H1 (cell line): Measurements from ENCODE around the gene LARGE2. TPM values are rescaled to one million over a fixed set of nuclear protein-coding genes. Genes with fewer than 3 reads are reported as not detected.

ENCODE experiments used
- CTCF ChIA-PET: fragments of 300-600 bp; sonication (Branson Sonifier 250); formaldehyde crosslinking; loops from one replicate; lab custom pipeline; 2021; ENCODE audit not compliant: partially characterized antibody; lab: Charles Lee
- POLR2A ChIA-PET: fragments of 300-600 bp; sonication (Branson Sonifier 250); formaldehyde crosslinking; loops from one replicate; lab custom pipeline; 2021; ENCODE audit warnings: inconsistent platforms; ENCODE audit not compliant: partially characterized antibody; lab: Charles Lee
- DNase-seq, 2 experiments: peaks; one replicate each; pipeline versions ENCODE4 v3.0.0 to v3.0.0-alpha.2; 2010 to 2022; ENCODE audit warnings: low spot score in 2 of 2, low read depth in 1 of 2, mixed read lengths in 1 of 2
- FAIRE-seq: peaks from 2 replicates; lab custom pipeline; 2011; peaks lifted over from hg19 to GRCh38; lab: Jason Lieb, UNC
- H2AFZ ChIP-seq: 2 replicates; pipeline ENCODE4 v1.8.1; 2012; ENCODE audit warnings: low read length, inconsistent platforms
- H2AK5ac ChIP-seq: 2 replicates; pipeline ENCODE4 v1.6.1; 2013; ENCODE audit warnings: low read depth, low read length
- H2BK120ac ChIP-seq: replicated peaks from 2 replicates; pipeline ENCODE3; 2013; ENCODE audit warnings: low read depth, low read length, inconsistent platforms
- H2BK12ac ChIP-seq: 2 replicates; pipeline ENCODE4 v1.6.1; 2013; ENCODE audit warnings: low read depth, low read length
- H2BK15ac ChIP-seq: 2 replicates; pipeline ENCODE4 v1.6.1; 2013; ENCODE audit warnings: low read length
- H2BK20ac ChIP-seq: 2 replicates; pipeline ENCODE4 v1.6.1; 2013; ENCODE audit warnings: low read length
- H2BK5ac ChIP-seq: 2 replicates; pipeline ENCODE4 v1.6.1; 2013; ENCODE audit warnings: low read depth, low read length
- H3K14ac ChIP-seq: 2 replicates; pipeline ENCODE4 v1.6.1; 2013; ENCODE audit warnings: inconsistent platforms; ENCODE audit not compliant: insufficient read length
- H3K18ac ChIP-seq: 2 replicates; pipeline ENCODE4 v1.6.1; 2013; ENCODE audit warnings: low read length; ENCODE audit errors: extremely low read depth
- H3K23ac ChIP-seq: 2 replicates; pipeline ENCODE4 v1.6.1; 2013; ENCODE audit warnings: inconsistent platforms; ENCODE audit not compliant: insufficient read length
- H3K23me2 ChIP-seq: 2 replicates; pipeline ENCODE4 v1.6.1; 2013; ENCODE audit warnings: low read depth, low read length
- H3K27ac ChIP-seq: 2 replicates; pipeline ENCODE4 v1.6.1; 2011; ENCODE audit warnings: low read depth, low read length, inconsistent platforms
- H3K27me3 ChIP-seq, 4 experiments: replicated peaks in 1 of 4; 1 replicate in 1 of 4; 2 replicates in 3 of 4; pipeline versions ENCODE4 v1.6.1 to v1.8.1; 2011 to 2013; ENCODE audit warnings: low read length in 3 of 4, mild to moderate bottlenecking in 3 of 4, inconsistent platforms in 2 of 4, mixed read lengths in 2 of 4, moderate library complexity in 1 of 4; ENCODE audit not compliant: control insufficient read depth in 3 of 4, insufficient read depth in 3 of 4; ENCODE audit errors: extremely low read depth in 1 of 4
- H3K36me3 ChIP-seq, 4 experiments: 2 replicates each; pipeline versions ENCODE4 v1.6.1 to v1.8.1; 2011 to 2013; ENCODE audit warnings: mild to moderate bottlenecking in 4 of 4, low read length in 3 of 4, moderate library complexity in 2 of 4, control low read depth in 1 of 4, inconsistent platforms in 1 of 4; ENCODE audit not compliant: insufficient read depth in 4 of 4, control insufficient read depth in 2 of 4
- H3K4ac ChIP-seq: replicated peaks from 2 replicates; pipeline ENCODE3; 2013; ENCODE audit warnings: low read length, low read depth, mixed read lengths, inconsistent platforms; ENCODE audit not compliant: insufficient read length
- H3K4me1 ChIP-seq, 4 experiments: replicated peaks in 1 of 4; 1 replicate in 1 of 4; 2 replicates in 3 of 4; pipeline versions ENCODE4 v1.6.1 to v1.8.1; 2011 to 2013; ENCODE audit warnings: low read length in 3 of 4, inconsistent platforms in 2 of 4, mixed read lengths in 1 of 4; ENCODE audit not compliant: insufficient read depth in 4 of 4, control insufficient read depth in 3 of 4
- H3K4me2 ChIP-seq, 2 experiments: 2 replicates each; pipeline versions ENCODE4 v1.6.1 to v1.8.1; 2011 to 2013; ENCODE audit warnings: low read depth in 2 of 2, low read length in 2 of 2, control low read depth in 1 of 2, inconsistent platforms in 1 of 2, mild to moderate bottlenecking in 1 of 2; ENCODE audit not compliant: insufficient read depth in 1 of 2
- H3K4me3 ChIP-seq, 4 experiments: fragments of 200-600, 300-600 bp in 1 of 4; sonication (generic), shearing (Covaris generic), sonication (Bioruptor Twin) in 1 of 4; 2 replicates each; pipeline versions ENCODE4 v1.5.1 to v1.8.1; 2011 to 2016; ENCODE audit warnings: low read length in 4 of 4, low read depth in 3 of 4, control low read depth in 2 of 4, inconsistent platforms in 2 of 4, mild to moderate bottlenecking in 2 of 4, mixed read lengths in 1 of 4, moderate library complexity in 1 of 4; ENCODE audit not compliant: insufficient read depth in 2 of 4; ENCODE audit errors: extremely low read depth in 1 of 4
- H3K56ac ChIP-seq: replicated peaks from 2 replicates; pipeline ENCODE3; 2013; ENCODE audit warnings: low read depth, mild to moderate bottlenecking, mixed read lengths, low read length, inconsistent platforms; ENCODE audit not compliant: insufficient read length
- H3K79me1 ChIP-seq: 2 replicates; pipeline ENCODE4 v1.6.1; 2013; ENCODE audit warnings: low read depth, low read length, control low read depth
- H3K79me2 ChIP-seq, 2 experiments: 2 replicates each; pipeline versions ENCODE4 v1.6.1 to v1.8.1; 2012 to 2013; ENCODE audit warnings: low read length in 2 of 2, mild to moderate bottlenecking in 2 of 2, inconsistent platforms in 1 of 2; ENCODE audit not compliant: insufficient read depth in 2 of 2, control insufficient read depth in 1 of 2
- H3K9ac ChIP-seq, 4 experiments: replicated peaks in 1 of 4; 1 replicate in 1 of 4; 2 replicates in 3 of 4; pipeline versions ENCODE4 v1.6.1 to v1.8.1; 2011 to 2013; ENCODE audit warnings: low read depth in 3 of 4, low read length in 3 of 4, control low read depth in 2 of 4, mild to moderate bottlenecking in 2 of 4, moderate library complexity in 2 of 4, inconsistent platforms in 1 of 4; ENCODE audit errors: extremely low read depth in 1 of 4
- H3K9me3 ChIP-seq, 2 experiments: 2 replicates each; pipeline versions ENCODE4 v1.6.1 to v1.8.1; 2012 to 2013; ENCODE audit warnings: mild to moderate bottlenecking in 2 of 2, moderate library complexity in 2 of 2, control low read depth in 1 of 2, inconsistent platforms in 1 of 2, low read depth in 1 of 2, low read length in 1 of 2, mixed read lengths in 1 of 2; ENCODE audit not compliant: insufficient read depth in 2 of 2
- H4K20me1 ChIP-seq, 2 experiments: replicated peaks in 1 of 2; 2 replicates each; pipeline versions ENCODE3 to v1.8.1; 2011 to 2013; ENCODE audit warnings: inconsistent platforms in 2 of 2, low read length in 2 of 2, mild to moderate bottlenecking in 1 of 2; ENCODE audit not compliant: insufficient read depth in 2 of 2, control insufficient read depth in 1 of 2
- H4K5ac ChIP-seq: 2 replicates; pipeline ENCODE4 v1.6.1; 2013; ENCODE audit warnings: low read length, low read depth, mixed read lengths, inconsistent platforms; ENCODE audit not compliant: insufficient read length
- H4K8ac ChIP-seq: 2 replicates; pipeline ENCODE4 v1.8.0; 2013; ENCODE audit warnings: mild to moderate bottlenecking, moderate library complexity, low read length, inconsistent platforms; ENCODE audit not compliant: insufficient read depth; ENCODE audit errors: extremely low read depth
- H4K91ac ChIP-seq: replicated peaks from 2 replicates; pipeline ENCODE3; 2013; ENCODE audit warnings: low read length, mixed read lengths, inconsistent platforms; ENCODE audit not compliant: insufficient read length
- ATF3 ChIP-seq: IDR thresholded peaks from 2 replicates; pipeline ENCODE4 v1.6.1; 2011; ENCODE audit warnings: low read depth, mild to moderate bottlenecking, low read length; ENCODE audit not compliant: insufficient read depth
- BACH1 ChIP-seq: IDR thresholded peaks from 2 replicates; pipeline ENCODE4 v1.6.1; 2012; ENCODE audit warnings: low read length, improper control_type of control experiment
- HDAC6 ChIP-seq: IDR thresholded peaks from one replicate; pipeline ENCODE4 v1.7.1; 2012; ENCODE audit warnings: low read depth, mild to moderate bottlenecking, inconsistent platforms, low read length, moderate library complexity
- NANOG ChIP-seq: IDR thresholded peaks from 2 replicates; pipeline ENCODE4 v1.6.1; 2011; ENCODE audit warnings: low read length, low read depth, mild to moderate bottlenecking, inconsistent platforms; ENCODE audit not compliant: insufficient read depth, poor library complexity, severe bottlenecking
- RNF2 ChIP-seq: fragments of 200-900, 300-1000 bp; sonication (generic); IDR thresholded peaks from 2 replicates; pipeline ENCODE4 v1.7.1; 2016; ENCODE audit warnings: borderline replicate concordance, low read depth, mild to moderate bottlenecking, antibody characterized with exemption, low read length; ENCODE audit not compliant: poor library complexity, severe bottlenecking; ENCODE audit errors: missing control alignments
- TCF12 ChIP-seq: IDR thresholded peaks from 2 replicates; pipeline ENCODE4 v1.6.1; 2011; ENCODE audit warnings: low read depth, mild to moderate bottlenecking, low read length
- YY1 ChIP-seq: IDR thresholded peaks from 2 replicates; pipeline ENCODE4 v1.6.1; 2011; ENCODE audit warnings: low read depth, mild to moderate bottlenecking, low read length
- WGBS, 2 experiments: shearing (Covaris generic) in 1 of 2; methylation state at CpG; one replicate each; pipeline versions ENCODE4 v1.1.6 to v1.1.7; 2013 to 2015; ENCODE audit warnings: low lambda C conversion rate in 2 of 2, mixed read lengths in 2 of 2, inconsistent platforms in 1 of 2, low coverage in 1 of 2, missing lambda C conversion rate in 1 of 2; ENCODE audit not compliant: insufficient replicate concordance in 2 of 2, insufficient coverage in 1 of 2, insufficient read length in 1 of 2; ENCODE audit errors: extremely low coverage in 1 of 2, missing lambda C conversion rate in 1 of 2; 5-methylcytosine and 5-hydroxymethylcytosine counted together
- polyA plus RNA-seq, 7 experiments: library from polyadenylated mRNA; depleted of rRNA in 3 of 7; stranded (reverse) in 5 of 7; unstranded in 2 of 7; fragments of >200 nt in 5 of 7; fragments of 200-250 nt in 2 of 7; gene quantifications; 1 replicate in 5 of 7; 2 replicates in 1 of 7; 4 replicates in 1 of 7; pipeline versions ENCODE4 v1.2.1 to v1.2.3, GENCODE V29; 2011 to 2013; ENCODE audit warnings: missing spikeins in 2 of 7, mixed read lengths in 2 of 7
- total RNA-seq: library from RNA; stranded (reverse); fragmentation: NEBNext Ultra II Directional; extraction: Animal tissue kit (Norgen Biotek cat#: 25700); gene quantifications from 2 replicates; pipeline ENCODE4 v1.2.1, GENCODE V29; 2021
- TF ChIP-seq, protein P1 (sequence below): IDR thresholded peaks from 2 replicates; pipeline ENCODE4 v1.6.1; 2011; ENCODE audit warnings: low read length, improper control_type of control experiment
- TF ChIP-seq, protein P2 (sequence below): IDR thresholded peaks from 2 replicates; pipeline ENCODE4 v1.6.1; 2012; ENCODE audit warnings: low read length, inconsistent platforms

The LARGE2 gene
- total and polyA plus RNA-seq, 2 of the 8 experiments (the other 6 are each of a cell fraction or from before 2014, with no cell fraction given): 111 to 137 TPM

- ChIA-PET CTCF (interaction anchor here (0.7 to 2.1 kb wide), 13 partner anchors 8 to 185 kb away, joined by 3 to 11 read pairs (median 4); no protein-coding TSS in a partner anchor), POLR2A (interaction anchor here (0.8 to 13.6 kb wide), 9 partner anchors 7 to 413 kb away, joined by 3 to 115 read pairs (median 4); partner anchors contain the start of genes LARGE2 and PEX16)
- no peak overlapping the region for H2BK20ac ChIP-seq
- no peak overlapping the region for H3K4me3 ChIP-seq
- H2BK12ac ChIP-seq: no peak overlapping the region
- no peak overlapping the region for H3K4ac ChIP-seq
- no peak overlapping the region for H3K56ac ChIP-seq
- H3K79me2 ChIP-seq: no peaks in the 10 kb centered on the region
- no peaks in the 10 kb centered on the region for H3K23me2 ChIP-seq
- H2BK15ac ChIP-seq: no peak overlapping the region
- WGBS, 2 experiments: 95% methylated on average over 8 of the region's 8 CpGs; no CpG with 5 or more reads in 1 of the 2 experiments
- DNase-seq (no peak), FAIRE-seq (no peak)
- no peak overlapping the region for H3K4me2 ChIP-seq
- H2AFZ ChIP-seq: no peak overlapping the region
- peaks cover 9 to 46% (median 32%) of the 10 kb centered on the region in 4 experiments for H3K36me3 ChIP-seq
- no peak overlapping the region for H2AK5ac ChIP-seq
- no peak overlapping the region for H4K8ac ChIP-seq
- no peaks in the 10 kb centered on the region for H3K4me1 ChIP-seq
- peaks cover 0 to 11% of the 10 kb centered on the region in 2 experiments for H4K20me1 ChIP-seq
- H3K18ac ChIP-seq: no peak overlapping the region; the same call in 1 of the 2 replicates
- no peaks in the 10 kb centered on the region for H3K9me3 ChIP-seq
- no peak overlapping the region for H3K9ac ChIP-seq
- peaks cover 2% of the 10 kb centered on the region for H3K79me1 ChIP-seq
- H3K27ac ChIP-seq: no peak overlapping the region
- no peak overlapping the region for H4K5ac ChIP-seq
- no peak overlapping the region for H3K14ac ChIP-seq
- H2BK5ac ChIP-seq: no peak overlapping the region
- no peaks in the 10 kb centered on the region for H3K27me3 ChIP-seq
- no peak overlapping the region for H4K91ac ChIP-seq
- no peak overlapping the region for H2BK120ac ChIP-seq
- H3K23ac ChIP-seq: no peak overlapping the region
- TF ChIP-seq, protein P1, sequence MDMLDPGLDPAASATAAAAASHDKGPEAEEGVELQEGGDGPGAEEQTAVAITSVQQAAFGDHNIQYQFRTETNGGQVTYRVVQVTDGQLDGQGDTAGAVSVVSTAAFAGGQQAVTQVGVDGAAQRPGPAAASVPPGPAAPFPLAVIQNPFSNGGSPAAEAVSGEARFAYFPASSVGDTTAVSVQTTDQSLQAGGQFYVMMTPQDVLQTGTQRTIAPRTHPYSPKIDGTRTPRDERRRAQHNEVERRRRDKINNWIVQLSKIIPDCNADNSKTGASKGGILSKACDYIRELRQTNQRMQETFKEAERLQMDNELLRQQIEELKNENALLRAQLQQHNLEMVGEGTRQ: no peak
- TF ChIP-seq ATF3 (no peak), TCF12 (no peak), YY1 (no peak), HDAC6 (no peak), RNF2 (no peak), BACH1 (no peak), NANOG (no peak)
- TF ChIP-seq, protein P2, sequence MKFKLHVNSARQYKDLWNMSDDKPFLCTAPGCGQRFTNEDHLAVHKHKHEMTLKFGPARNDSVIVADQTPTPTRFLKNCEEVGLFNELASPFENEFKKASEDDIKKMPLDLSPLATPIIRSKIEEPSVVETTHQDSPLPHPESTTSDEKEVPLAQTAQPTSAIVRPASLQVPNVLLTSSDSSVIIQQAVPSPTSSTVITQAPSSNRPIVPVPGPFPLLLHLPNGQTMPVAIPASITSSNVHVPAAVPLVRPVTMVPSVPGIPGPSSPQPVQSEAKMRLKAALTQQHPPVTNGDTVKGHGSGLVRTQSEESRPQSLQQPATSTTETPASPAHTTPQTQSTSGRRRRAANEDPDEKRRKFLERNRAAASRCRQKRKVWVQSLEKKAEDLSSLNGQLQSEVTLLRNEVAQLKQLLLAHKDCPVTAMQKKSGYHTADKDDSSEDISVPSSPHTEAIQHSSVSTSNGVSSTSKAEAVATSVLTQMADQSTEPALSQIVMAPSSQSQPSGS: no peak
These were observed 8.6 kb downstream of the LARGE2 start for GRCh38 chr11:45930951-45931570.
